Measurements from ENCODE around the gene ATP2A3.
A peak's percentile ranks its signal among the peaks of the same experiment; 100 is the strongest.

DNA sequence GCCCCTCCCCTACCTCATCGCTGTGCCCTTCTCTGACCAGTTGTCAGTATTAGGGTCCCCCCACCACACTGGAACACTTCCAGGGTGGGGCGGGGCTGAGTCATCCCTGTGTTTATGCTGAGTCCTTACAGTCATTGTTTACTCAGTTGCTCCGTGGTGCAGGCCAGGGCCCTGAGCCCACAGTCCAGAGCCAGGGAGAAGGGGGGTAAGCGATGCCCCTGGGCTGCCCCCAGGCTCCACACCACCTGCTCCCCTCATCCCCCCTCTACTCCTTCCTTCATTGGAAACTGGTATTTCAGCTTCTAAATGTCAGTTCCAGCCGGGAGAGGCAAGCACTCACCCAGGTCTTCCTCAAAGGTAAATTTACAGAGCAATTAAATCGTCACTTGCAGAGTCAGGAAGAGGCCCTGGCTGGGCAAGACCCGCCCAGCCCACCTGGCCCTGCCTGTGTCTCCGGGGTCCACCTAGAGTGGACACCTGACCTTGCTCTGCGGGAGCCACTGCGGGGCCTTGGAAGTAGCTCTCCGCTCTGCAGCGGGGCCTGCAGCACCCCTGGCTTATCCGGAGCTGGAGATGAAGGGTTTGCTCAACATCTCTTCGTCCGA lies 4.8 kb downstream of the ATP2A3 start:
- TF ChIP-seq, protein P1, sequence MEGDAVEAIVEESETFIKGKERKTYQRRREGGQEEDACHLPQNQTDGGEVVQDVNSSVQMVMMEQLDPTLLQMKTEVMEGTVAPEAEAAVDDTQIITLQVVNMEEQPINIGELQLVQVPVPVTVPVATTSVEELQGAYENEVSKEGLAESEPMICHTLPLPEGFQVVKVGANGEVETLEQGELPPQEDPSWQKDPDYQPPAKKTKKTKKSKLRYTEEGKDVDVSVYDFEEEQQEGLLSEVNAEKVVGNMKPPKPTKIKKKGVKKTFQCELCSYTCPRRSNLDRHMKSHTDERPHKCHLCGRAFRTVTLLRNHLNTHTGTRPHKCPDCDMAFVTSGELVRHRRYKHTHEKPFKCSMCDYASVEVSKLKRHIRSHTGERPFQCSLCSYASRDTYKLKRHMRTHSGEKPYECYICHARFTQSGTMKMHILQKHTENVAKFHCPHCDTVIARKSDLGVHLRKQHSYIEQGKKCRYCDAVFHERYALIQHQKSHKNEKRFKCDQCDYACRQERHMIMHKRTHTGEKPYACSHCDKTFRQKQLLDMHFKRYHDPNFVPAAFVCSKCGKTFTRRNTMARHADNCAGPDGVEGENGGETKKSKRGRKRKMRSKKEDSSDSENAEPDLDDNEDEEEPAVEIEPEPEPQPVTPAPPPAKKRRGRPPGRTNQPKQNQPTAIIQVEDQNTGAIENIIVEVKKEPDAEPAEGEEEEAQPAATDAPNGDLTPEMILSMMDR (IDR thresholded peaks at IDR 0.05 in 8 of 11, conservative IDR thresholded peaks at IDR 0.05 in 3 of 11): no peak
- no peak for TF ChIP-seq POLR2A (IDR thresholded peaks at IDR 0.05)
- peak in 1 of 3 donors; percentile 7 for TF ChIP-seq POLR2AphosphoS5 (IDR thresholded peaks at IDR 0.05)
